H1 (cell line): Measurements from ENCODE around the gene KIN. TPM values are rescaled to one million over a fixed set of nuclear protein-coding genes. Genes with fewer than 3 reads are reported as not detected.

Source experiments
- ATF3 ChIP-seq: IDR thresholded peaks from 2 replicates; pipeline ENCODE4 v1.6.1; 2011; ENCODE audit warnings: low read depth, mild to moderate bottlenecking, low read length; ENCODE audit not compliant: insufficient read depth
- CHD7 ChIP-seq: fragments of 300-600 bp; sonication (generic); IDR thresholded peaks from 2 replicates; pipeline ENCODE4 v1.7.1; 2012; ENCODE audit warnings: low read length, moderate library complexity, mild to moderate bottlenecking, inconsistent platforms; ENCODE audit not compliant: insufficient replicate concordance
- CTCF ChIP-seq, 3 experiments: IDR thresholded peaks; 1 replicate in 2 of 3; 2 replicates in 1 of 3; pipeline versions ENCODE4 v1.5.1 to v1.6.1; 2011; ENCODE audit warnings: low read length in 3 of 3, mild to moderate bottlenecking in 3 of 3, inconsistent platforms in 2 of 3, low read depth in 1 of 3, moderate library complexity in 1 of 3; ENCODE audit not compliant: insufficient read depth in 1 of 3; ENCODE audit errors: control extremely low read depth in 1 of 3
- FOSL1 ChIP-seq: IDR thresholded peaks from 2 replicates; pipeline ENCODE4 v1.6.1; 2011; ENCODE audit warnings: mild to moderate bottlenecking, low read depth, low read length, moderate library complexity; ENCODE audit not compliant: insufficient read depth
- JUND ChIP-seq: IDR thresholded peaks from 2 replicates; pipeline ENCODE4 v1.6.1; 2011; ENCODE audit warnings: mild to moderate bottlenecking, improper control_type of control experiment, low read length
- NRF1 ChIP-seq: IDR thresholded peaks from 2 replicates; pipeline ENCODE4 v1.6.1; 2011; ENCODE audit warnings: mild to moderate bottlenecking, low read depth, low read length, improper control_type of control experiment
- RBBP5 ChIP-seq: IDR thresholded peaks from 2 replicates; pipeline ENCODE4 v1.7.1; 2012; ENCODE audit warnings: low read depth, mild to moderate bottlenecking, inconsistent platforms, low read length, moderate library complexity, borderline replicate concordance
- YY1 ChIP-seq: IDR thresholded peaks from 2 replicates; pipeline ENCODE4 v1.6.1; 2011; ENCODE audit warnings: low read depth, mild to moderate bottlenecking, low read length
- polyA plus RNA-seq, 7 experiments: library from polyadenylated mRNA; depleted of rRNA in 3 of 7; stranded (reverse) in 5 of 7; unstranded in 2 of 7; fragments of >200 nt in 5 of 7; fragments of 200-250 nt in 2 of 7; gene quantifications; 1 replicate in 5 of 7; 2 replicates in 1 of 7; 4 replicates in 1 of 7; pipeline versions ENCODE4 v1.2.1 to v1.2.3, GENCODE V29; 2011 to 2013; ENCODE audit warnings: missing spikeins in 2 of 7, mixed read lengths in 2 of 7
- total RNA-seq: library from RNA; stranded (reverse); fragmentation: NEBNext Ultra II Directional; extraction: Animal tissue kit (Norgen Biotek cat#: 25700); gene quantifications from 2 replicates; pipeline ENCODE4 v1.2.1, GENCODE V29; 2021

The KIN gene
- total and polyA plus RNA-seq, 2 of the 8 experiments (the other 6 are each of a cell fraction or from before 2014, with no cell fraction given), result 3.7 to 16.5 TPM

- TF ChIP-seq CHD7, result no peak
- TF ChIP-seq JUND, result no peak
- TF ChIP-seq ATF3, result no peak
- no peak for TF ChIP-seq RBBP5
- no peak for TF ChIP-seq FOSL1
- TF ChIP-seq CTCF (IDR thresholded peaks at IDR 0.05; ENCODE audit: control extremely low read depth in 1 of 3, insufficient read depth in 1 of 3, low read depth in 1 of 3, low read length in 3 of 3), result no peak
- TF ChIP-seq YY1, result no peak
- no peak for TF ChIP-seq NRF1
These were observed 21.6 kb downstream of the KIN start (continued) for GRCh38 chr10:7766241-7766640.
